HG02759 (cell line): Measurements from ENCODE around the gene MAP2K3.
A peak's percentile ranks its signal among the peaks of the same experiment; 100 is the strongest.

Experiments
- ATAC-seq: cut with Tn5 transposase; IDR thresholded peaks from one replicate; pipeline ENCODE4 v1.9.1; 2021; ENCODE audit warnings: mild to moderate bottlenecking, moderate library complexity; ENCODE audit not compliant: unreplicated experiment

Gene MAP2K3

GRCh38 chr17:21282231-21282630 lies 2.3 kb upstream of the MAP2K3 start:
- ATAC-seq = no peak

DNA sequence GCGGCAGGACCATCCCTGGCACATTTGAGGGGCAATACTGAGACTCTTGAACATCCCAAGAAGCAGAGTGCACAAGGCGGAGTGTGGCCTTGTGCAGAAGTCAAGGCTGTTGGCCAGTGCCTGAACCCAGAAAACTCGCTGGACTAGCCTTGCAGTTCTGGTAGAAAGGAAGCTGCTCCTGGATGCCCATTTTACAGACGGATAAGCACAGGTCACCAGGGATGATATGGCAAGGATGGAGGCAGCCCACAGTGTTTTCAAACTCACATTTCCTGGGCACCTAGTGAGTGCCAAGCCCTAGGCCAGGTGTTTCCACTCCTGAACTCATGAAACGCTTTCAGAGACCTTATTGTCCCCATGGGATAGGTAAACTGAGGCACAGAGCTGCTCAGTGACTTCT lies 1.7 kb upstream of the MAP2K3 start:
- no peak for ATAC-seq

DNA sequence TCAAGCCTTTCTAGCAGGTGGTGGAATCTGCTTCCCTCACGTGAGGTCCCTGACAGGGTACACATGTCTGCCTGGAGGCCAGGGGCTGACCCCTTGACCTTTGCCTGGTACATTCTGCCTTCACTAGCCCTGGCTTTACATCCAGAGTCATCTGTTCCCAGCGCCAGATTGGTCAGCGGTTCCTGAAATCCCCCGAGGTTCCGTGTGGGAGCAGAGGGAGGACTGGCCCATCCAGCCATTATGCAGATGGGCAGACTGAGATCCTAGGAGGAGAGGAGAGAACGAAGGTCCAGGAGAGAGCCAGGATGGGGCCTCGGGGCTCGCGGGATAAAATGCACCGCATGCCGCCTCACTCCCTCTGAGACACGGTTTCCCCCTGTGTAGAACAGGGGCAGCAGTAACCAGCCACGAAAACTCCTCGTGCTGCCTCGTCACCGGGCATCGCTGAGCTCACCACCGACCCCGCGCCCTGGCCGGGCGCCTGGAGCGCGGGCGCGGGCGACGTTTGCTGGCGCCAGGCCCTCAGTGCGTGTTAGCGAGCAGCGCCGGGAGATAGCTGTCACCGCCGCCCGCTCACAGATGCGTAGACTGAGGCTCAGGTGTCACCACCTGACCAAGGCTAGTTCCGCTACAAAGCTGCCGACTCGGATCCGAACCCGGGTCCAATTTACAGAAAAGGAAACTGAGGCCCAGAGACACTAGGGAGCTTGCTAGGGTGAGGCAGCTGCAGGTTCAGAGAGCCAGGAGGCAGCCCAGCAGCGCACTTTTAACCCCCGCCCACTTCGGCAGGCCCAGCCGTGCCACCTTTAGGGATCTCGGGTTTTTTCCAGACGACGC lies 811 bp upstream of the MAP2K3 start:
- ATAC-seq = peak; percentile 4

GRCh38 chr17:21285164-21286065 lies 904 bp downstream of the MAP2K3 start:
- no peak for ATAC-seq

GRCh38 chr17:21286066-21286770 lies 1.7 kb downstream of the MAP2K3 start:
- no peak for ATAC-seq

DNA sequence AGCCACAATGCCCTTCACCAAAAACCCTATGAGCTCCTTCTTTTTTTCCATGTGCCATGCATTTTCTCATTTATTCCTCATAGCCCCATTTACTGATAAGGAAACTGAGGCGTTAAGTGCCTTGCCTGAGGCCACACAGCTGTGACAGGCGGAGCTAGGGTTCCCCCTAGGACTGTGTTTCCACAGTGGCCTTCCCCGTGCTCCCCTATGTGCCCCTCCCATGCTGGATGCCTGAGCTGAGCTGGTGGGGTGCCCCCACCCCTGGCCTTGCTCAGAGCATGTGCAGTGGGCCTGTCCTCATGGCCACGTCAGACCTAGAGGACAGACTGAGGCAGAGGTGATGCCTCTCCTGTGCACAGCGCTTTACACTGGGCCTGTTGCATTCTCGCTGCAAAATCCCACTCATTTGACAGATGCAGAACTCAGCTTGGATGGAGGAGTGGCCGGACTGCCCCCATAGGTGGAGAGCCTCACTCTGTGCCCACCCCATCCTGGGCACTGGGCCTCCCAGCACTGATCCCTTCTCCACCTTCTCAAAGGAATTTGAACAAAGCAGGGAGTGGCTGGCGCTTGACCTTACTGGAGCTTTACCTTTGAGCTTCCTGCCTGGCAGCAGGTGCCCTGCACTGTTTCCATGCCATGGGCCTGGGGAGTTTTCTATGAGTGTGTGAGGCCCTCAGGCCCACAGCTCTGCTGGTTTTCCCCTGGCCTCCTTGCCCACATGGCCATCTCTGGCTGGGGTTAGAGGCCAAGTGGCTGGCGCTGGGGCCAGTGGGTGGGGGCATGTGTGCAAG lies 2.6 kb downstream of the MAP2K3 start:
- no peak for ATAC-seq

DNA sequence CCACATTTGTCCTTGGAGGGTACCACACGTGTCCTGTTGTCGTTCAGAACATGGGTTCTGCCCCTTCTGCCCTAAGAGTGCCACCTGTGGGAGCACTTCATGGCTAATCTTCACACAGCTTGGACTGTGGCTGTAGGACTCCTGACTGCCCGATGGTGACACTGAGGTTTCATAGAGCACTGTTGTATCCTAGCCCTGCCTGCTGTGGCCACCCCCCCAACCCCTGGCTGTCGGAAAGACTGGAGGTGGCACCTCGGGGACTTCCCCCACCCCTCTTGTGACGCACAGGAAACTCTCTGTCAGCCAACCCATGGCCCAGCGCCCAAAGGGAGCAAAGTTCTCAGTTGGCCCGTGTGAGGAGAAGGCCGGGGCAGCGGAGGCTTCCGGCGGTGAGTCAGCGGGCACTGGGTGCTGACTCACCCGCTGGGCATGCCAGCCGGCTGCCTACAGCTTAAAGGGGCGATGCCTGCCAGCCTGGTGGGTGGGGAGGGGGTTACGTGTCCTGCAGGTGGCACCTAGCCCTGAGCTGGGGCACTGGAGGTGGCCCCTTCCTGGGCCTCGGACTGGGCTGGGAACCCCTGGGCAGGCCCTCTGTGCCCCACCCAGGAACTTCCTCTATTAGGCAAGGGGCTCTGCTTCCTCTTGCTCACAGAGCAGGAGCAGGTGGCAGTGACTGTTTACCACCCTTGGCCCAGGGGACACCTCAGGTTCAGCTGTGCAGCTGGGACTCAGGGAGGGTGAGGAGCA lies 3.4 kb downstream of the MAP2K3 start:
- peak; percentile 40 for ATAC-seq

GRCh38 chr17:21288571-21289017 lies 4.1 kb downstream of the MAP2K3 start:
- ATAC-seq = peak; percentile 17

DNA sequence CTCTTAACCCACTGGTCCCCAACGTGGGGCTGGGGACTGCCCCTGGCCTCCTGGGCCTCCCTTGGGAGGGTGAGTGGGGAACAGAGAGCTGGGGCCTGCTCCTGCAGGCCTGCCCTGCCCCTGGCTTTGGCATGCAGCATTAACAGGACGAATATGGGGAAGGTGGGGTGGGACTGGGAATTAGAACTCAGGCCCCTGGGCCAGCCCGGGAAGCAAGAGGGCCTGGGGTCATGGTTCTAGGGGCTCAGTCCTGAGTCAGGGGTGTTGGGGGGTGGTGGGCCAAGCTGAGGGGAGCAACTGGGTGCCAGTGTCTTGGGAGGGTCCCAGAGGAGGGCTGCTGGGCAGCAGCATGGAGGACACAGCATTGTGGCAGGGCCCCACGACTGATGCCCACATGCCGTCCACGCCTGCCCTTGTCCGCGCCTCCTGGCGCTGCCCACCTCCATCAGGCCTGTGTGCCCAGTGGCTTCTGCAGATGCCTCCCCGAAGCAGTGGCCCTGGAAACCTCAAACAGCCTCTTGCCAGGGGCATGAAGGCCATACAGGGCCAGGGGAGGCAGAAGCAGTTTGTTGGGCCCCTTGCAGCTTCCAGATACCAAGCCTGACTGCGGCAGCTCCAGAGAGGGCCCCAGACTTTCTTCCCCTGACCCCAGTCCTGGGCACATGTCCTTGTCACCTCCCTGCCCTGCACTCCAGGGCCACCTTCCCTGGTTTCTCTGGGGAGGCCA lies 4.8 kb downstream of the MAP2K3 start:
- ATAC-seq = no peak

- no peak for ATAC-seq
Measured at GRCh38 chr17:21289902-21290571, 5.5 kb downstream of the MAP2K3 start.

GRCh38 chr17:21291357-21291756 lies 6.8 kb downstream of the MAP2K3 start:
- ATAC-seq = no peak

- ATAC-seq = no peak
Measured at GRCh38 chr17:21291862-21292261, 7.4 kb downstream of the MAP2K3 start.

GRCh38 chr17:21292867-21293830 lies 8.6 kb downstream of the MAP2K3 start:
- ATAC-seq = no peak

- ATAC-seq = no peak
Measured at GRCh38 chr17:21293831-21294210, 9.3 kb downstream of the MAP2K3 start.

GRCh38 chr17:21294321-21295035 lies 10.0 kb downstream of the MAP2K3 start:
- no peak for ATAC-seq

DNA sequence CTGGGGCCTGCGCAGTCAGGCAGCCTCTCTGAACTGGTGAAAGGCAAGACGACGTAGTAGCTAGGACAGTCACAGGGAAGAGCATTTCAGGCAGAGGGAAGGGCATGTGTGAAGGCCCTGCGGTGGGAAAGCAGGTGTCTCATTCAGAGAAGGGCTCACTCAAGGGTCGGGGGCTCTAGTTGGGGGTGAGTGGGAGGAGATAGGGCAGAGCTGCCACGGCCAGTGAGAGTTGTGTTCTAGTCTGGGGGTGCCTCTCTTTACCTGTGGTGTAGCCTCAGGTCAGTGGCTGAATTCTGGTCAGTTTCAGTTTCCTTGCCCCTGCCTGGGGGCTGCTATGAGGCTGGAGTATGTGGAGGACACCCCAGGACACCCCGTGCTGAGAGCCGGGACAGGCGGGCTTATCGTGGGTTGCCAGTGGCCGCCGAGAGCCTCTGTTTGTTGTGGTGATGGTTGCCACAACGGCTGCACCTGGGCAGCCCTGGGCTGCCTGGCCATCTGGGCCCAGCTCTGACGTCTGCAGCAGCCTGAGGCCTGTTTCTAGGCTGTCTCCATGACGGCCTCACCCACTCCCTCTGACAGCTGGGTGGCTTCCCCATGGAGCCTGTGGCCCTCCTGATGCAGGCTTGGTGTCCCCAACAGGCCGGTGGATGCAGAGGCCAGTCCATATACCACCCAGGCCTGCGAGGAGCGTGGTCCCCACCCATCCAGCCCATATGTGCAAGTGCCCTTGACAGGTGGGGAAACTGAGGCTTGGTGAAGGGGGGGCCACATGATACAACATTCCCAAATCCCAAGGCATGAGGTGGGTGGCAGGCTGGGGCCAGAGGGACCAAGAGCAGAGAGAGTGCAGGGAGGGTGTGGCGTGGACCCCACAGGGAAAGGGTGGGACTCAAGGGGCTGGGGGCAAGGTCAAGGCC lies 10.8 kb downstream of the MAP2K3 start:
- ATAC-seq = no peak
